ENCODE measurements around the gene EVX2. TPM values are rescaled to one million over a fixed set of nuclear protein-coding genes. Genes with fewer than 3 reads are reported as not detected.
A peak's percentile ranks its signal among the peaks of the same experiment; 100 is the strongest.

The EVX2 gene
- total and polyA plus RNA-seq, 9 of the 15 experiments (the other 6 are each of a cell fraction or from before 2014, with no cell fraction given): not detected

- peak; percentile 32; the same call in 1 of the 2 replicates for TF ChIP-seq VEZF1 (CRISPR knock-in tag; IDR thresholded peaks at IDR 0.05)
- TF ChIP-seq NFE2L1 (tag; IDR thresholded peaks at IDR 0.05; ENCODE audit: borderline replicate concordance, low read depth): no peak
- TF ChIP-seq HNRNPLL (IDR thresholded peaks at IDR 0.05; ENCODE audit: low read depth, low read length, poor library complexity, severe bottlenecking): peak; percentile 41
- no peak for TF ChIP-seq PML (IDR thresholded peaks at IDR 0.05; ENCODE audit: low read length)
- peak; percentile 48; the same call in 1 of the 2 replicates for TF ChIP-seq CREM (IDR thresholded peaks at IDR 0.05; ENCODE audit: low read depth)
- TF ChIP-seq PHF21A (IDR thresholded peaks at IDR 0.05; ENCODE audit: borderline replicate concordance, low read depth): peak; percentile 50; the same call in 1 of the 2 replicates
Measured at GRCh38 chr2:176079831-176080539, 3.8 kb downstream of the EVX2 start (continued).

GRCh38 chr2:176079285-176079830 is 4.4 kb downstream of the EVX2 start:
- peak; percentile 73 for ATAC-seq
- peak overlapping the region; percentile 52 for H3K4me3 ChIP-seq
- intact Hi-C loops (cut with micrococcal nuclease) (loop anchor here (1.0 to 10.0 kb wide), 3 partner anchors 115 to 389 kb away; no protein-coding TSS in a partner anchor), in situ Hi-C loops (cut with MboI) (loop anchor here (10.0 to 25.0 kb wide), 2 partner anchors 395 to 1042 kb away; no protein-coding TSS in a partner anchor)
- H3K4me2 ChIP-seq (ENCODE audit: insufficient read depth, low read length): peak overlapping the region; percentile 84
- H3K36me3 ChIP-seq (ENCODE audit: control insufficient read depth, insufficient read depth, low read length): no peaks in the 10 kb centered on the region
- no TSS peak for BruUV-seq (replicated peaks)
- 3% methylated on average over 24 of the region's 30 CpGs for WGBS (ENCODE audit: insufficient coverage, low coverage, missing lambda C conversion rate)
- CTCF ChIA-PET (ENCODE audit: low intra/inter-chr PET ratio): interaction anchor here (0.6 to 3.8 kb wide), 8 partner anchors 11 to 1825 kb away, joined by 3 to 36 read pairs (median 4); no protein-coding TSS in a partner anchor
- H3K79me2 ChIP-seq (ENCODE audit: control insufficient read depth, insufficient read depth, low read length): no peaks in the 10 kb centered on the region
- H3K9me3 ChIP-seq (replicated peaks; ENCODE audit: control insufficient read depth, insufficient read depth, low read depth, low read length): peaks cover 10% of the 10 kb centered on the region
- H3K27ac ChIP-seq (ENCODE audit: extremely low read depth, low read depth, low read length): no peak overlapping the region
- peak overlapping the region; percentile 79 for H2AFZ ChIP-seq (ENCODE audit: low read depth, low read length)
- peak overlapping the region in 1 of 2 experiments; percentile 89; a peak in 3 of 4 replicates for H3K9ac ChIP-seq (ENCODE audit: insufficient read depth in 1 of 2, low read depth in 2 of 2, low read length in 2 of 2)
- H3K4me1 ChIP-seq (replicated peaks in 1 of 2; ENCODE audit: control insufficient read depth in 2 of 2, insufficient read depth in 2 of 2, low read length in 2 of 2): peaks cover 3 to 29% of the 10 kb centered on the region in 2 experiments; a peak in 3 of 5 replicates
- H3K27me3 ChIP-seq (ENCODE audit: control insufficient read depth in 2 of 2, insufficient read depth in 2 of 2, low read length in 2 of 2): peaks cover 45 to 68% of the 10 kb centered on the region in 2 experiments
- H4K20me1 ChIP-seq (replicated peaks; ENCODE audit: control insufficient read depth, insufficient read depth, low read length): no peaks in the 10 kb centered on the region
- peak in 2 of 4 experiments; percentile 27 to 56 for DNase-seq (ENCODE audit: extremely low read depth in 1 of 4, low spot score in 3 of 4)
- H3K9me1 ChIP-seq (ENCODE audit: control insufficient read depth, insufficient read depth, low read length): no peaks in the 10 kb centered on the region
- POLR2A ChIA-PET: interaction anchor here (0.6 to 1.0 kb wide), 4 partner anchors 77 to 911 kb away, joined by 3 to 4 read pairs (median 3); partner anchors contain the start of gene LNPK
- FAIRE-seq: no peak
- peak; percentile 10; the same call in 1 of the 2 replicates for TF ChIP-seq VEZF1 (CRISPR knock-in tag; IDR thresholded peaks at IDR 0.05)
- peak; percentile 59; the same call in 1 of the 2 replicates for TF ChIP-seq ZNF766 (CRISPR knock-in tag; conservative IDR thresholded peaks at IDR 0.05)
- TF ChIP-seq HNRNPH1 (optimal IDR thresholded peaks at IDR 0.05; ENCODE audit: low read depth, low read length): no peak
- TF ChIP-seq CHD1 (IDR thresholded peaks at IDR 0.05; ENCODE audit: low read length): no peak
- no peak for TF ChIP-seq NEUROD1 (IDR thresholded peaks at IDR 0.05; ENCODE audit: borderline replicate concordance, low read depth, low read length, partially characterized antibody)
- no peak for TF ChIP-seq TRIM25 (IDR thresholded peaks at IDR 0.05; ENCODE audit: borderline replicate concordance)
- TF ChIP-seq EGR1 (conservative IDR thresholded peaks at IDR 0.05): peak; percentile 22; the same call in 1 of the 2 replicates
